ENCODE results near the gene PEAK3. TPM values are rescaled to one million over a fixed set of nuclear protein-coding genes. Genes with fewer than 3 reads are reported as not detected.

Gene PEAK3
- total and polyA plus RNA-seq, 5 donors, result 0.84 to 3.1 (median 1.5) TPM

DNA sequence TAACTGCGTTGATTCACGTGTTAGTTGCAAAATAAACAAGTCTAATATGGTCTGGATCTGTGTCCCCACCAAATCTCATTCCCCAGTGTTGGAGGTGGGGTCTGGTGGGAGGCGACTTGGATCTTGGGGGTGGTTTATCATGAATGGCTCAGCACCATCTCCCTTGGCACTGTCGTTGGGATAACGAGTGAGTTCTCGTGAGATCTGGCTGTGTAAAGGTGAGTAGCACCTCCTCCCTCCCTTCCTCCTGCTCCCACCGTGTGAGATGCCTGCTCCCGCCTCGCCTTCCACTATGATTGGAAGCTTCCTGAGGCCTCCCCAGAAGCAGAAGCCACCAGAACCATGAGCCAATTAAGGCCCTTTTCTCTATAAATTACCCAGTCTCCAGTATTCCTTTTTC lies 4.8 kb downstream of the PEAK3 start:
- no peak overlapping the region for H3K4me3 ChIP-seq (ENCODE audit: low read length)
- peaks cover 5% of the 10 kb centered on the region for H3K4me1 ChIP-seq (ENCODE audit: control insufficient read depth, insufficient read depth, low read length)
- no peak overlapping the region for H3K27ac ChIP-seq (ENCODE audit: low read length)
- no peaks in the 10 kb centered on the region for H3K9me3 ChIP-seq (ENCODE audit: control insufficient read depth, low read length)
- ATAC-seq (no peak), DNase-seq (no peak)
- H3K27me3 ChIP-seq (ENCODE audit: control insufficient read depth, insufficient read depth), result no peaks in the 10 kb centered on the region
- 75% methylated on average over 9 of the region's 9 CpGs for whole genome bisulfite sequencing
- intact Hi-C loops (cut with DNase I), result no loop called here

DNA sequence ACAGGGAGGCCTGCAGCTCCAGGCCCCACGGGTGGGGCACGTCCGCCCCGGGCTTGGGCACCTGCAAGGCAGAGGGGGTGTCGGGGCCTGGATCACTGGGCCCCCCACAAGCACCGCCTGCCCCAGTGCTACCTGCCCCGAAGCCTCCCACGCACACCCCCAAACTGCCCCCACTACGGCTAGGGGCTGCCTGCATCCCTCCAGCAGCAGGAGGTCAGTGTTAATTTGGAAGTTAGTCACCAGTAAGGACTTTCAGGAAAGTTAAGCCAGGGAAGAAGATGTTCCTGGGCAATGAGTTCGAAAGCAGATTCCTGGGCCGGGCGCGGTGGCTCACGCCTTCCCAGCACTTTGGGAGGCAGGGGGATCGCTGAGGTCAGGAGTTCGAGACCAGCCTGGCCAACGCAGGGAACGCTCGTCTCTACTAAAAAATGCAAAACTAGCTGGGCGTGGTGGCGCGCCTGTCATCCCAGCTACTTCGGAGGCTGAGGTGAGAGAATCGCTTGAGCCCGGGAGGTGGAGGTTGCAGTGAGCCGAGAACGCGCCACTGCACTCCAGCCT lies 5.5 kb downstream of the PEAK3 start:
- intact Hi-C loops (cut with DNase I), result no loop called here
- 91% methylated on average over 28 of the region's 28 CpGs for WGBS
- no peak overlapping the region for H3K4me3 ChIP-seq (ENCODE audit: low read length)
- DNase-seq, result no peak
- H3K27ac ChIP-seq (ENCODE audit: low read length), result no peak overlapping the region
- no peak for ATAC-seq
- H3K4me1 ChIP-seq (ENCODE audit: control insufficient read depth, insufficient read depth, low read length), result peaks cover 2% of the 10 kb centered on the region
- no peaks in the 10 kb centered on the region for H3K27me3 ChIP-seq (ENCODE audit: control insufficient read depth, insufficient read depth)
- no peaks in the 10 kb centered on the region for H3K9me3 ChIP-seq (ENCODE audit: control insufficient read depth, low read length)

DNA sequence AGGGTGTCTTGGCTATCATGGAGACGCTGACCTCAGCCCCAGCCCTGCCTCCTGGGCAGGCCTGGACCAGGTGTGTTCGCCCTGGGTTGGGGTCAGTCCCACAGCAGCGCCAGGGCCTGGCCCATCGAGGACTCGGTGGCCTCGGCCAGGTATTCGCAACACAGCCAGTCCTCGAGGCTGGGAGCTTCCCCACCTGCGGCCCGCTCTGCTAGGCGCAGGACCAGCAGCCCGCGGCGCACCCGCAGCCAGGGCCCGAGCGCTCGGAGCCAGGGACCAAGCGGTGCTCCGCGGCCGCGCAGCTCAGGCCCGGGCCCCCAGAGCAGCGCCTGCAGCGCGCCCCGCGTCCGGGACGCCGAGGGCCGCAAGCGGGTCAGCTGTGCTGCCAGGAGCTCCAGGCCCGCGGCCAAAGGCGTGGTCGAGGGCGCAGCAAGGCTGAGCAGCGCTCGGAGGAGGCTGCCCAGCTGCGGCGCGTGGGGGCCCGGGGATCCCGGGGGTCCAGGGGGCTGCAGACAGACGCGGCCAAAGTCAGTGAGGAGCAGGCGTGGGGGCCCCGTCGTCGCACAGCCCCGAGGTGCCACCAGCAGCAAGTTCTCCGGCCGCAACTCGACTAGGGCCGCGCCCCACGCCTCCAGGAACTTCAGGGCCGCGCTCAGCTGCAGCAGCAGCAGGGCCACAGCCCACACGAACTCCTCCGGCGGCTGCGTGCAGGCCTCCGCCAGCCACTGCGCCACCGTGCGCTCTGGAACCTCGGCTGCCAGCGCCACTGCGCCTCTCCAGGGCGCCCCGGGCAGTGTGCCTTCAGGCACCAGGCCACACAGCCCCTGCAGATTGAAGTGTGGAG lies 6.2 kb downstream of the PEAK3 start:
- peak overlapping the region; percentile 2 for H3K27ac ChIP-seq (ENCODE audit: low read length)
- intact Hi-C loops (cut with DNase I), result no loop called here
- DNase-seq (peak; percentile 68 to 91 (median 86)), ATAC-seq (peak; percentile 2 to 30)
- no peaks in the 10 kb centered on the region for H3K27me3 ChIP-seq (ENCODE audit: control insufficient read depth, insufficient read depth)
- no peak overlapping the region for H3K4me3 ChIP-seq (ENCODE audit: low read length)
- WGBS, result 63% methylated on average over 74 of the region's 74 CpGs
- H3K4me1 ChIP-seq (ENCODE audit: control insufficient read depth, insufficient read depth, low read length), result peaks cover 2% of the 10 kb centered on the region
- no peaks in the 10 kb centered on the region for H3K9me3 ChIP-seq (ENCODE audit: control insufficient read depth, low read length)

DNA sequence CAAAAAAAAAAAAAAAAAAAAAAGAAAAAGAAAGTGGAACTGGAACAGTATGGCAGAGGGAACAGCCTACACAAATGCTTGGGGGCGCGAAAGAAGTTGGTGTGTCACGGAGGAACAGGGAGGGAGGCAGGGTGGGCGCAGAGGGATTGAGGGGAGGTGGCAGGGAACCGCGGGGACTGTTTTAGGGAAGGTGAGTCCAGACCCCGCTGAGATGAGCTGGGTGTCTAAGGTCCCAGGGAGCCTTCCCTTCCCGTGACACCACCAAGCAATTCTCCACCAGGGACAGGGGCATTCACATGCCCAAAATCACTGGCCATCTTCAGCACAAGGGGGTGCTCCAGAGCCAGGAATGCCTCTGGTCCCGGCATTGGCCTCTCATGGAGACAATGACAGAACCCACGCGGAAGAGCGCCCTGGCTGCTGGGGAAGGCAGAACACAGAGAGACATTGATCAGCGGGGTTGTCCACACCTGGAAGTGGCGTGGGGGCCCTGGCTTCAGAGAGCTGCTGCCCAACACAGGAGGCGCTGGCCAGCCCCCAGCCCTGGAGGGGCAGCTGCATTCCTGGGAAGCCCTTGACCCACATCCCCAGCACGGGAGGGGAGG lies 6.9 kb downstream of the PEAK3 start:
- Histone ChIP-seq H3K9me3 (ENCODE audit: control insufficient read depth, low read length) (no peaks in the 10 kb centered on the region), H3K4me1 (ENCODE audit: control insufficient read depth, insufficient read depth, low read length) (peaks cover 2% of the 10 kb centered on the region), H3K27ac (ENCODE audit: low read length) (peak overlapping the region; percentile 2), H3K27me3 (ENCODE audit: control insufficient read depth, insufficient read depth) (no peaks in the 10 kb centered on the region), H3K4me3 (ENCODE audit: low read length) (no peak overlapping the region)
- DNase-seq (peak; percentile 71 to 86 (median 82)), ATAC-seq (peak; percentile 8 to 17)
- 55% methylated on average over 16 of the region's 16 CpGs for WGBS
- intact Hi-C loops (cut with DNase I), result loop anchor here in 3 of 4 donors (5.0 kb wide), 3 partner anchors 38 to 118 kb away; partner anchors contain the start of genes PLEKHJ1 (in 3 of the 3) and SF3A2 (in 3 of the 3)

DNA sequence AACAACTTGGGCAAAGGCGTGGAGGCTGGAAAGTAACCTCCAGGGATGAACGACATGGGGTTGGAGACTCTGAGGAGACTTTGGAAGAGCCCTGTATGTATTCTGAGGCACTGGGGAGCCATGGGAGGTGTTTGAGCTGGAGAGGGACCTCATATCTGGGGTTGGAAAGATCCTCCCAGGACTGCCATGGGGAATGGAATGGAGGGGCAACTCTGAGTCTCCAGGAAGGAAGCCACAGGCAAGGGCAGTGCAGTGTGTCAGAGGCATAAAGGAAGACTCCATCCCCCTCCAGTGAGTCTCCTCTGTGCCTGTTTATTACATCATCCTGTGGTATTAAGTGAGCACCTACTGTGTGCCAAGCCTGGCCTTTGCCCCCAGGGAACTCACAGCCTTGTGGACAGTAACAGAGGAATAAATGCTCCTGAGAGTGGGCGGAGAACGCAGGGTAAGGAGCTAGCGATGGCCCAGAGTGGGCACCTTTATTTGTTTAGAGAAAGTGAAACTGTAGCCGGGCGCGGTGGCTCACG lies 7.7 kb downstream of the PEAK3 start:
- no peak overlapping the region for H3K27ac ChIP-seq (ENCODE audit: low read length)
- H3K4me1 ChIP-seq (ENCODE audit: control insufficient read depth, insufficient read depth, low read length), result peaks cover 2% of the 10 kb centered on the region
- intact Hi-C loops (cut with DNase I), result loop anchor here in 3 of 4 donors (5.0 kb wide), 3 partner anchors 37 to 117 kb away; partner anchors contain the start of genes PLEKHJ1 (in 3 of the 3) and SF3A2 (in 3 of the 3)
- DNase-seq (peak in 2 of 3 donors; percentile 55 to 62), ATAC-seq (no peak)
- 86% methylated on average over 9 of the region's 9 CpGs for WGBS
- no peak overlapping the region for H3K4me3 ChIP-seq (ENCODE audit: low read length)
- no peaks in the 10 kb centered on the region for H3K27me3 ChIP-seq (ENCODE audit: control insufficient read depth, insufficient read depth)
- no peaks in the 10 kb centered on the region for H3K9me3 ChIP-seq (ENCODE audit: control insufficient read depth, low read length)

DNA sequence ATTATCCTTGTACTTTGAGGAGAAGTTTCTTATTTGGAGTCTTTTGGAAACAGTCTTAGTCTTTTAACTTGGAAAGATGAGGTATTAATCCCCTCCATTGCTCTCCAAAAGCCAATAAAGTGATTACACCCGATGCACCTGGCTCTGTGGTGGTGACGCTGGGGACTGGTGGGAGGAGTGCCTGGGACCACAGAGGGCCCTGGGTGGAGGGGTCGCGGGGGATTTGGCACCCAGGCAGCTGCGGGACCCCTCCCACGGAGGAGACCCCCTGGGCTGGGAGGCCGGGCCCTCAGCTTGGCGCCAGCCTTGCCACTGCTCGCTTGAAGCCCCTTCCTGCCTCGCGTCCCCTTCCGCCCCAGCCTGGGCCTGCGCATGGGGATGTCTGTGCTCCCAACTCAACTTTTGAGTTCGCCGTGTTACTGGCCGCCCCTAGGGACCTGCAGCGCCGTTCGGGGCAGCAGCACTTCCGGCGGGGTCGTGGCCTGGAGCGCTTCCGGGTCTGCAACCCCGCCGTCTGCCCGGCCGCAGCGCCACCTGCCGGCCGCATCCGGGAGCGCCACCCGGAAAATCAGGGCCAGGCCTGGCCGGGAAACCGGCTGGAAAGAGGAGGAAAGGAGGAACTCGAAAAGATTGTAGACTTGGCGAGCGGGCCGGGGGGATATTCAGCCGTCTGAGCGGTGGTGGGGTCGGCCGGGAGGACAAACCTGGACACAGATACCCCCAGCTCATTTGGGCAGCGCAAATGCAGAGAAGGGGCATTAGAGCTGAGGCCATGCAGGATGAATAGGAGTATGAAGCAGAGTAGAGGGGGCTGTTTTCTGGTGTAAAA lies 8.4 kb downstream of the PEAK3 start:
- Histone ChIP-seq H3K9me3 (ENCODE audit: control insufficient read depth, low read length) (no peaks in the 10 kb centered on the region), H3K27ac (ENCODE audit: low read length) (peak overlapping the region; percentile 26), H3K4me1 (ENCODE audit: control insufficient read depth, insufficient read depth, low read length) (peaks cover 2% of the 10 kb centered on the region), H3K27me3 (ENCODE audit: control insufficient read depth, insufficient read depth) (no peaks in the 10 kb centered on the region), H3K4me3 (ENCODE audit: low read length) (no peak overlapping the region)
- intact Hi-C loops (cut with DNase I), result loop anchor here in 3 of 4 donors (5.0 kb wide), 3 partner anchors 36 to 116 kb away; partner anchors contain the start of genes PLEKHJ1 (in 3 of the 3) and SF3A2 (in 3 of the 3)
- 10% methylated on average over 45 of the region's 45 CpGs for WGBS
- DNase-seq (peak; percentile 80 to 93 (median 92)), ATAC-seq (peak; percentile 7 to 17)

DNA sequence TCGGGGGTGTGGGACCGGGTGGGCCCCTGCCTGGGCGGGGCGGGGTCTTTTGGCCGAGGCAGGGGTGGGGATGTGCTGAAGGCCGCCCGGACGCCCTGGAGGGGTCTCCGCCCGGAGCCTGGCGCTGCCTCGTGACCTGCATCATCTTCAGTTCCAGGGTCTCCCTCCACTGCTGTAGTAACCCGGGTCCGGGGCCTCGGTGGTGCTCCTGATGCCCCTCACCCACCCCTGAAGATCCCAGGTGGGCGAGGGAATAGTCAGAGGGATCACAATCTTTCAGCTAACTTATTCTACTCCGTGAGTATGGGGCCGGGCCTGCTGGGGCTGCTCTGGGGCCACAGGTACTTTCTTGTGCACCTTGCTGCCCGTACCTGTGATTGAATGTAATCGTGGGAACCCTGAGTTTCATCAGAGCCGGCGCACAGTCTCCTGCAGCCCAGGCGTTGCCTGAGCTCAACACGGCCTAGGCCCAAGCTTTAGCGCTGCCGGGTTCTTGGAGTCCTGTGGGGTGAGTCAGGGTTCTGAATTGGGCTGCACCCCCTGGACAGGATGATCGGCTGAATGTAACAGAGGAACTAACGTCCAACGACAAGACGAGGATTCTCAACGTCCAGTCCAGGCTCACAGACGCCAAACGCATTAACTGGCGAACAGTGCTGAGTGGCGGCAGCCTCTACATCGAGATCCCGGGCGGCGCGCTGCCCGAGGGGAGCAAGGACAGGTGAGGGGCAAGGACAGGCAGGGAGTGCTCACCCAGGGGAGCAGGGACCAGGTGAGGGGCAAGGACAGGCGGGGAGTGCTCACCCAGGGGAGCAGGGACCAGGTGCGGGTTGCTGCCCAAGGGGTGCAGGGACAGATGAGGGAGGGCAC lies 10.5 kb downstream of the PEAK3 start:
- intact Hi-C loops (cut with DNase I), result loop anchor here in 3 of 4 donors (5.0 kb wide), 3 partner anchors 34 to 114 kb away; partner anchors contain the start of genes PLEKHJ1 (in 3 of the 3) and SF3A2 (in 3 of the 3)
- ATAC-seq (no peak), DNase-seq (peak in 1 of 3 donors; percentile 71)
- H3K9me3 ChIP-seq (ENCODE audit: control insufficient read depth, low read length), result no peaks in the 10 kb centered on the region
- H3K27ac ChIP-seq (ENCODE audit: low read length), result peak overlapping the region; percentile 92
- peaks cover 2% of the 10 kb centered on the region for H3K4me1 ChIP-seq (ENCODE audit: control insufficient read depth, insufficient read depth, low read length)
- H3K4me3 ChIP-seq (ENCODE audit: low read length), result peak overlapping the region; percentile 83
- 24% methylated on average over 43 of the region's 43 CpGs for WGBS
- no peaks in the 10 kb centered on the region for H3K27me3 ChIP-seq (ENCODE audit: control insufficient read depth, insufficient read depth)

DNA sequence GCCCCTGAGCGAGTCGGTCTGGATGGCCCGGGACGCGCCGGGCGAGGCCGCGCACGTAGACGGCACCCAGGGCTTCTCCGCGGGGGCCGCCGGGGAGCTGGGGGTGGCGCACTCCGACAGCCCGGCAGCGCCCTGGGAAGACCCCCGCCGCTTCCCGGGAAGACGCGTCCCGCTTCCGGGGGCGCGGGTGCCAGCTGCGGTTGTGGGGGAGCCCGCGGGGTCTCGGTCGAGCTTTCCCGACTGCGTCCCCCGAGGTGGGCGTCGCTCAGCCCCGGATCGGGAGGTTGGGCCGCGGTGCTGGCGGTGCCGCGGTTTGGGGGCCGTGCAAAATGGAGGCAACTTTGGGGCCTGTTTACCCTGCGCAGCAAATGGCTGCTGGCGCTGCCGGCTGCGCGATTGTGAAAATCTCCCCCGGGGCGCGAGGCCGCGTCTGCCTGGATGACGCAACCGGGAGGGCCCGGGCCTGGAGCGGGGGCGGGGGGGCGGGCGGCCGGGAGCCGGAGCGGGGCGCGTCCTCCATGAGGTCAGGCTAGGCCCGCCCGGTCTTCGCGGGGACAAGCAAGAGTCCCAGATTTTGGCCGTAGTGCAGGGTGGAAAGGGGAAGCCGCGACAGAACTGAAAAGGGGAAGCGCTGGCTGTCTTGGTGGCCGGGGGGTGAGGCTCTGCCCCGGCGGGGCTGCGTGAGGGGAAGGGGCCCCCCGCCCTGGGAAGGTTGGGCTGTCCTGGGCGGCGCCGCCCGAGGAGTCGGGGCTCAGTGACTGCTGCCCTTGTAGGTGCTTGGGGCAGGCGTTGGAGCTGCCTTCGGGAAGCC lies 11.3 kb downstream of the PEAK3 start:
- H3K9me3 ChIP-seq (ENCODE audit: control insufficient read depth, low read length), result no peaks in the 10 kb centered on the region
- H3K4me3 ChIP-seq (ENCODE audit: low read length), result peak overlapping the region; percentile 83
- ATAC-seq, result peak; percentile 56 to 60

DNA sequence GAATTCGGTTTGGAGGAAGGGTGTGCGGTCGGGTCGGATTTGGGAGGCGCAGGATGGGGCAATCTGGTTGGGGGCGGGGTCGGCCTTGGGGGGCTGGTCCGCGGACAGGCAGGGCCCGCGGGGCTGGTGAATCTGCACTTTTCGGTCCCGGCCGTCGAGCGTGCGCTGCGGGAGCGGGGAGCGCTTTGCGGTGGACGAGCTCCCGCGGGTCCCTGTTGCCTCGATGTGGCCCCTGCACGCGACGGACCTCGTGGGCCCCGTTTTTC lies 11.9 kb downstream of the PEAK3 start:
- Histone ChIP-seq H3K4me1 (ENCODE audit: control insufficient read depth, insufficient read depth, low read length) (no peaks in the 10 kb centered on the region), H3K4me3 (ENCODE audit: low read length) (peak overlapping the region; percentile 83), H3K9me3 (ENCODE audit: control insufficient read depth, low read length) (no peaks in the 10 kb centered on the region), H3K27ac (ENCODE audit: low read length) (peak overlapping the region; percentile 96), H3K27me3 (ENCODE audit: control insufficient read depth, insufficient read depth) (no peaks in the 10 kb centered on the region)
- DNase-seq (peak; percentile 70 to 88 (median 85)), ATAC-seq (peak; percentile 8 to 28)
- intact Hi-C loops (cut with DNase I), result loop anchor here in 3 of 4 donors (5.0 kb wide), 3 partner anchors 33 to 113 kb away; partner anchors contain the start of genes PLEKHJ1 (in 3 of the 3) and SF3A2 (in 3 of the 3)
- WGBS, result under 1% methylated on average over 30 of the region's 30 CpGs

More for the DNA sequence above, 11.3 kb downstream of the PEAK3 start:
- Histone ChIP-seq H3K27ac (ENCODE audit: low read length) (peak overlapping the region; percentile 96), H3K27me3 (ENCODE audit: control insufficient read depth, insufficient read depth) (no peaks in the 10 kb centered on the region), H3K4me1 (ENCODE audit: control insufficient read depth, insufficient read depth, low read length) (peaks cover 2% of the 10 kb centered on the region)
- WGBS, result under 1% methylated on average over 88 of the region's 88 CpGs
- intact Hi-C loops (cut with DNase I), result loop anchor here in 3 of 4 donors (5.0 kb wide), 3 partner anchors 33 to 113 kb away; partner anchors contain the start of genes PLEKHJ1 (in 3 of the 3) and SF3A2 (in 3 of the 3)
- DNase-seq, result peak; percentile 92 to 96 (median 96)

Measured in right cardiac atrium (tissue), 5 donors.